Measurements from ENCODE around the gene TMPRSS9. TPM values are rescaled to one million over a fixed set of nuclear protein-coding genes. Genes with fewer than 3 reads are reported as not detected.

Gene TMPRSS9
- total and polyA plus RNA-seq, 2 of the 13 experiments (the other 11 are each of a cell fraction or from before 2014, with no cell fraction given) = 2.5 to 5.2 TPM

DNA sequence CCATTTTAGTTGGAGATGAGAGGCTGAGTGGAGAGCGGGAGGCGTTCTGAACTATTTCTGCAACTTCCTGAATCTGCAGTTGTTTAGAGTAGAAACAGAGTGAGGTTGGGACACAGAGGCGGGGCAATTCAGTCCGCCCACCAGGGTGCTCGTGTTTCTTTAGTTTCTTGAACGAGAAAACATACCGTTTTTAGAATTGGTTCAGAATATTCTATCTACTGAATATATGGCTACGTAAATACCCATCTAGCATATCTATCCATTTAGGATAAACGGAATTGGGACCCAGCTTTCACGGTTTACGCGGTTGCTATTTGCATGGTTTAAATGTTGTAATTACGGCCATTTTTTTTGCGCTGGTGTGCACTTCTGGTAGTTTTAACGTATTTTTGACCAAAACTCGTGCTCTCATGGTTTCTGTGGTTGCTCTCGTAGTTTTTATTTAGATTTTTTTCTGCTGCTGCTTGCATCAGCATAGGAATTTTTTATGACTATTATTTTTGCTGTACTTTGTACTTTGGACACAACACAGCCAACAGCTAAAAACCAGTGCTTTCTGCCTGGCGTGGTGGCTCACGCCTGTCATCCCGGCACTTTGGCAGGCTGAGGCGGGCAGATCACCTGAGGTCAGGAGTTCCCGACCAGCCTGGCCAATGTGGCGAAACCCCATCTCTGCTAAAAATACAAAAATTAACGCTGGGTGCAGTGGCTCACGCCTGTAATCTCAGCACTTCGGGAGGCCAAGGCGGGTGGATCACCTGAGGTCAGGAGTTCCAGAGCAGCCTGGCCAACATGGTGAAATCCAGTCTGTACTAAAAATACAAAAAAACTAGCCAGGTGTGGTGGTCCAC lies 34.6 kb downstream of the TMPRSS9 start (continued):
- TF ChIP-seq, protein P1, sequence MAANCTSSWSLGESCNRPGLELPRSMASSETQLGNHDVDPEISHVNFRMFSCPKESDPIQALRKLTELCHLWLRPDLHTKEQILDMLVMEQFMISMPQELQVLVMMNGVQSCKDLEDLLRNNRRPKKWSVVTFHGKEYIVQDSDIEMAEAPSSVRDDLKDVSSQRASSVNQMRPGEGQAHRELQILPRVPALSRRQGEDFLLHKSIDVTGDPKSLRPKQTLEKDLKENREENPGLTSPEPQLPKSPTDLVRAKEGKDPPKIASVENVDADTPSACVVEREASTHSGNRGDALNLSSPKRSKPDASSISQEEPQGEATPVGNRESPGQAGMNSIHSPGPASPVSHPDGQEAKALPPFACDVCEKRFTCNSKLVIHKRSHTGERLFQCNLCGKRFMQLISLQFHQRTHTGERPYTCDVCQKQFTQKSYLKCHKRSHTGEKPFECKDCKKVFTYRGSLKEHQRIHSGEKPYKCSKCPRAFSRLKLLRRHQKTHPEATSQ (CRISPR knock-in tag; IDR thresholded peaks at IDR 0.05; ENCODE audit: borderline replicate concordance) = no peak
- no peak for TF ChIP-seq LCORL (IDR thresholded peaks at IDR 0.05)
- TF ChIP-seq LCORL (CRISPR knock-in tag; IDR thresholded peaks at IDR 0.05) = peak; percentile 41; the same call in 1 of the 2 replicates
- no peak for TF ChIP-seq SOX13 (IDR thresholded peaks at IDR 0.05)
- peak in 1 of 2 experiments; percentile 54; a peak in 1 of 4 replicates for TF ChIP-seq SOX13 (CRISPR knock-in tag; conservative IDR thresholded peaks at IDR 0.05 in 1 of 2, IDR thresholded peaks at IDR 0.05 in 1 of 2)
- no peak; the same call in 1 of the 2 replicates for TF ChIP-seq MIXL1 (CRISPR knock-in tag; IDR thresholded peaks at IDR 0.05)
- TF ChIP-seq, protein P2, sequence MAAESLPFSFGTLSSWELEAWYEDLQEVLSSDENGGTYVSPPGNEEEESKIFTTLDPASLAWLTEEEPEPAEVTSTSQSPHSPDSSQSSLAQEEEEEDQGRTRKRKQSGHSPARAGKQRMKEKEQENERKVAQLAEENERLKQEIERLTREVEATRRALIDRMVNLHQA (CRISPR knock-in tag; IDR thresholded peaks at IDR 0.05) = no peak
- TF ChIP-seq, protein P3, sequence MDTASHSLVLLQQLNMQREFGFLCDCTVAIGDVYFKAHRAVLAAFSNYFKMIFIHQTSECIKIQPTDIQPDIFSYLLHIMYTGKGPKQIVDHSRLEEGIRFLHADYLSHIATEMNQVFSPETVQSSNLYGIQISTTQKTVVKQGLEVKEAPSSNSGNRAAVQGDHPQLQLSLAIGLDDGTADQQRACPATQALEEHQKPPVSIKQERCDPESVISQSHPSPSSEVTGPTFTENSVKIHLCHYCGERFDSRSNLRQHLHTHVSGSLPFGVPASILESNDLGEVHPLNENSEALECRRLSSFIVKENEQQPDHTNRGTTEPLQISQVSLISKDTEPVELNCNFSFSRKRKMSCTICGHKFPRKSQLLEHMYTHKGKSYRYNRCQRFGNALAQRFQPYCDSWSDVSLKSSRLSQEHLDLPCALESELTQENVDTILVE (CRISPR knock-in tag; IDR thresholded peaks at IDR 0.05) = no peak; the same call in 1 of the 2 replicates
- TF ChIP-seq, protein P4, sequence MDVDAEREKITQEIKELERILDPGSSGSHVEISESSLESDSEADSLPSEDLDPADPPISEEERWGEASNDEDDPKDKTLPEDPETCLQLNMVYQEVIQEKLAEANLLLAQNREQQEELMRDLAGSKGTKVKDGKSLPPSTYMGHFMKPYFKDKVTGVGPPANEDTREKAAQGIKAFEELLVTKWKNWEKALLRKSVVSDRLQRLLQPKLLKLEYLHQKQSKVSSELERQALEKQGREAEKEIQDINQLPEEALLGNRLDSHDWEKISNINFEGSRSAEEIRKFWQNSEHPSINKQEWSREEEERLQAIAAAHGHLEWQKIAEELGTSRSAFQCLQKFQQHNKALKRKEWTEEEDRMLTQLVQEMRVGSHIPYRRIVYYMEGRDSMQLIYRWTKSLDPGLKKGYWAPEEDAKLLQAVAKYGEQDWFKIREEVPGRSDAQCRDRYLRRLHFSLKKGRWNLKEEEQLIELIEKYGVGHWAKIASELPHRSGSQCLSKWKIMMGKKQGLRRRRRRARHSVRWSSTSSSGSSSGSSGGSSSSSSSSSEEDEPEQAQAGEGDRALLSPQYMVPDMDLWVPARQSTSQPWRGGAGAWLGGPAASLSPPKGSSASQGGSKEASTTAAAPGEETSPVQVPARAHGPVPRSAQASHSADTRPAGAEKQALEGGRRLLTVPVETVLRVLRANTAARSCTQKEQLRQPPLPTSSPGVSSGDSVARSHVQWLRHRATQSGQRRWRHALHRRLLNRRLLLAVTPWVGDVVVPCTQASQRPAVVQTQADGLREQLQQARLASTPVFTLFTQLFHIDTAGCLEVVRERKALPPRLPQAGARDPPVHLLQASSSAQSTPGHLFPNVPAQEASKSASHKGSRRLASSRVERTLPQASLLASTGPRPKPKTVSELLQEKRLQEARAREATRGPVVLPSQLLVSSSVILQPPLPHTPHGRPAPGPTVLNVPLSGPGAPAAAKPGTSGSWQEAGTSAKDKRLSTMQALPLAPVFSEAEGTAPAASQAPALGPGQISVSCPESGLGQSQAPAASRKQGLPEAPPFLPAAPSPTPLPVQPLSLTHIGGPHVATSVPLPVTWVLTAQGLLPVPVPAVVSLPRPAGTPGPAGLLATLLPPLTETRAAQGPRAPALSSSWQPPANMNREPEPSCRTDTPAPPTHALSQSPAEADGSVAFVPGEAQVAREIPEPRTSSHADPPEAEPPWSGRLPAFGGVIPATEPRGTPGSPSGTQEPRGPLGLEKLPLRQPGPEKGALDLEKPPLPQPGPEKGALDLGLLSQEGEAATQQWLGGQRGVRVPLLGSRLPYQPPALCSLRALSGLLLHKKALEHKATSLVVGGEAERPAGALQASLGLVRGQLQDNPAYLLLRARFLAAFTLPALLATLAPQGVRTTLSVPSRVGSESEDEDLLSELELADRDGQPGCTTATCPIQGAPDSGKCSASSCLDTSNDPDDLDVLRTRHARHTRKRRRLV (CRISPR knock-in tag; IDR thresholded peaks at IDR 0.05) = no peak
- no peak for TF ChIP-seq AGO2 (optimal IDR thresholded peaks at IDR 0.05; ENCODE audit: low read depth, low read length)
- no peak for TF ChIP-seq GTF3A (CRISPR knock-in tag; conservative IDR thresholded peaks at IDR 0.05)
- no peak for TF ChIP-seq ZNF180 (CRISPR knock-in tag; IDR thresholded peaks at IDR 0.05; ENCODE audit: borderline replicate concordance, low read depth)
- no peak for TF ChIP-seq ERF (CRISPR knock-in tag; IDR thresholded peaks at IDR 0.05)
- no peak for TF ChIP-seq ATAD3A (CRISPR knock-in tag; IDR thresholded peaks at IDR 0.05)
- TF ChIP-seq PAWR (CRISPR knock-in tag; IDR thresholded peaks at IDR 0.05; ENCODE audit: borderline replicate concordance) = no peak
- no peak for TF ChIP-seq RFX1 (IDR thresholded peaks at IDR 0.05)
- TF ChIP-seq POLR2AphosphoS5 (IDR thresholded peaks at IDR 0.05; ENCODE audit: low read depth, low read length) = no peak
- peak; percentile 74 for TF ChIP-seq RARA (CRISPR knock-in tag; IDR thresholded peaks at IDR 0.05)
- no peak for TF ChIP-seq STAT5B (CRISPR knock-in tag; IDR thresholded peaks at IDR 0.05)
- TF ChIP-seq NFYB (CRISPR knock-in tag; IDR thresholded peaks at IDR 0.05) = no peak
- TF ChIP-seq, protein P5, sequence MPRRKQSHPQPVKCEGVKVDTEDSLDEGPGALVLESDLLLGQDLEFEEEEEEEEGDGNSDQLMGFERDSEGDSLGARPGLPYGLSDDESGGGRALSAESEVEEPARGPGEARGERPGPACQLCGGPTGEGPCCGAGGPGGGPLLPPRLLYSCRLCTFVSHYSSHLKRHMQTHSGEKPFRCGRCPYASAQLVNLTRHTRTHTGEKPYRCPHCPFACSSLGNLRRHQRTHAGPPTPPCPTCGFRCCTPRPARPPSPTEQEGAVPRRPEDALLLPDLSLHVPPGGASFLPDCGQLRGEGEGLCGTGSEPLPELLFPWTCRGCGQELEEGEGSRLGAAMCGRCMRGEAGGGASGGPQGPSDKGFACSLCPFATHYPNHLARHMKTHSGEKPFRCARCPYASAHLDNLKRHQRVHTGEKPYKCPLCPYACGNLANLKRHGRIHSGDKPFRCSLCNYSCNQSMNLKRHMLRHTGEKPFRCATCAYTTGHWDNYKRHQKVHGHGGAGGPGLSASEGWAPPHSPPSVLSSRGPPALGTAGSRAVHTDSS (CRISPR knock-in tag; conservative IDR thresholded peaks at IDR 0.05) = no peak
- TF ChIP-seq ZFP36L1 (CRISPR knock-in tag; IDR thresholded peaks at IDR 0.05) = 0 out of 2 replicates have a peak, but pooled peaks have one; percentile 52
